Body of pancreas (tissue), 4 donors: ENCODE results near the gene GRIN2C. TPM values are rescaled to one million over a fixed set of nuclear protein-coding genes. Genes with fewer than 3 reads are reported as not detected.

Source experiments
- ATAC-seq: fragments of 150-250 bp; one replicate; pipeline ENCODE4 v1.9.1; 2016
- DNase-seq, 4 donors: peaks; one replicate each; pipeline ENCODE4 v3.0.0-alpha.2; 2019
- H3K27ac ChIP-seq, 4 donors: fragments of 200-600 bp; sonication (generic); 1 replicate in 3 of 4; 2 replicates in 1 of 4; pipeline versions ENCODE4 v1.5.1 to v1.6.1; 2016 to 2019; ENCODE audit warnings: mild to moderate bottlenecking in 1 of 4, mixed read lengths in 1 of 4, moderate library complexity in 1 of 4
- H3K27me3 ChIP-seq, 2 donors: fragments of 200-600 bp; sonication (generic); one replicate each; pipeline ENCODE4 v1.6.0; 2016; ENCODE audit warnings: mild to moderate bottlenecking in 1 of 2
- H3K36me3 ChIP-seq, 2 donors: fragments of 200-600 bp; sonication (generic); replicated peaks in 1 of 2; 2 replicates each; pipeline ENCODE4 v1.5.1; 2016; ENCODE audit warnings: low read depth in 2 of 2; ENCODE audit not compliant: insufficient read depth in 1 of 2
- H3K4me1 ChIP-seq: fragments of 200-600 bp; sonication (generic); one replicate; pipeline ENCODE4 v1.6.0; 2016
- H3K4me3 ChIP-seq, 2 donors: fragments of 200-600 bp; sonication (generic); 1 replicate in 1 of 2; 2 replicates in 1 of 2; pipeline ENCODE4 v1.5.1; 2016 to 2019
- H3K9me3 ChIP-seq, 3 donors: fragments of 200-600 bp; sonication (generic); 1 replicate in 2 of 3; 2 replicates in 1 of 3; pipeline ENCODE4 v1.5.1; 2016
- POLR2A ChIP-seq, 3 donors: fragments of 450-650 bp; IDR thresholded peaks; one replicate each; pipeline ENCODE4 v1.6.1; 2016; ENCODE audit warnings: antibody characterized with exemption in 3 of 3, mild to moderate bottlenecking in 2 of 3
- WGBS, 2 donors: methylation state at CpG; one replicate each; pipeline ENCODE4 v1.1.5; 2017; 5-methylcytosine and 5-hydroxymethylcytosine counted together
- intact Hi-C: fragments of 100-400 bp; cut with DNase I; formaldehyde crosslinking; loops from one replicate; pipeline ENCODE4 v1.15.1; 2023
- total RNA-seq, 2 donors: library from RNA; depleted of rRNA; stranded (reverse); fragments of >200 nt; gene quantifications; one replicate each; pipeline ENCODE4 v1.1.0, GENCODE V29; 2016
- TF ChIP-seq, protein P1 (sequence below), 7 experiments: fragments of 450-650 bp in 4 of 7; fragments of 200-600 bp in 3 of 7; sonication (generic) in 3 of 7; IDR thresholded peaks; one replicate each; pipeline ENCODE4 v1.5.1; 2016 to 2019; ENCODE audit warnings: antibody characterized with exemption in 7 of 7

Gene GRIN2C
- total RNA-seq, 2 donors from 2014 or later: not detected

DNA sequence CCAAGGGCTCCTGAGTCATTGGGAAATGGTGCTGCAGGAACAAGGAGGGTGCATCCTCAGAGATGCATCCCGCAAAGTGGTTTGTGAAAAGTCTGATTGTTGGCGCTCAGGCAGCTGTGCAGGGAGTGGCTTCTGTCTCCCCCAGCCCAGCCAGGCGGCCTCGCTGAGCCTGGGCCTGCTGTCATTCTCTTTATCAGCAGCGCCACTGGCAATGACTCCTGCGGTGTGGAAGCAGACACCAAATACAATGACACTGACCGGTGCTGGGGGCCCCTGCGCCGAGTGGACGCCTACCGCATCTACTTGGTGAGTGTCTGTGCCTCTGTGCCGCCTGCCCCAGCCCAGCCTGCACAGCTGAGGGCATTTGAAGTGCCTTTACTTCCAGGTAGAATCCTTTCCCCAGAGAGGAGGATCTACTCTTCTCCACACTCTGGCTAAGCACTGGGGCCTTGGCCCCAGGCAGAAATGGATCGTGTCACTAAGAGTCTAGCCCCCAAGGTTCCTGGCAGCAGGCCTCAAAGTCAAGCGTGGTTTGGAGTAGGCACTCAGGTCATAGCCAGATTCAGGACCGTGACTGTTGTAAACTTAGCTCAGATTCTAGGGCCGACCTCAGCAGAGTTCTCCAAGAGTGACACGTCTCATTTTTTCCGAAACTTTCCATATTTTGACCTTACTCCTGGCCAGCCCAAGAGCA, 64.2 kb downstream of the GRIN2C start:
- WGBS, 2 donors: 86 to 91% methylated on average over 16 to 18 of the region's 18 CpGs
- DNase-seq (no peak), ATAC-seq (no peak)
- Histone ChIP-seq H3K27me3 (no peaks in the 10 kb centered on the region), H3K4me1 (no peaks in the 10 kb centered on the region), H3K27ac (no peak overlapping the region), H3K9me3 (no peaks in the 10 kb centered on the region), H3K36me3 (peaks cover 0 to 24% of the 10 kb centered on the region in 2 donors), H3K4me3 (no peak overlapping the region)
- TF ChIP-seq, protein P1, sequence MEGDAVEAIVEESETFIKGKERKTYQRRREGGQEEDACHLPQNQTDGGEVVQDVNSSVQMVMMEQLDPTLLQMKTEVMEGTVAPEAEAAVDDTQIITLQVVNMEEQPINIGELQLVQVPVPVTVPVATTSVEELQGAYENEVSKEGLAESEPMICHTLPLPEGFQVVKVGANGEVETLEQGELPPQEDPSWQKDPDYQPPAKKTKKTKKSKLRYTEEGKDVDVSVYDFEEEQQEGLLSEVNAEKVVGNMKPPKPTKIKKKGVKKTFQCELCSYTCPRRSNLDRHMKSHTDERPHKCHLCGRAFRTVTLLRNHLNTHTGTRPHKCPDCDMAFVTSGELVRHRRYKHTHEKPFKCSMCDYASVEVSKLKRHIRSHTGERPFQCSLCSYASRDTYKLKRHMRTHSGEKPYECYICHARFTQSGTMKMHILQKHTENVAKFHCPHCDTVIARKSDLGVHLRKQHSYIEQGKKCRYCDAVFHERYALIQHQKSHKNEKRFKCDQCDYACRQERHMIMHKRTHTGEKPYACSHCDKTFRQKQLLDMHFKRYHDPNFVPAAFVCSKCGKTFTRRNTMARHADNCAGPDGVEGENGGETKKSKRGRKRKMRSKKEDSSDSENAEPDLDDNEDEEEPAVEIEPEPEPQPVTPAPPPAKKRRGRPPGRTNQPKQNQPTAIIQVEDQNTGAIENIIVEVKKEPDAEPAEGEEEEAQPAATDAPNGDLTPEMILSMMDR (IDR thresholded peaks at IDR 0.05): no peak
- TF ChIP-seq POLR2A (IDR thresholded peaks at IDR 0.05): no peak
- intact Hi-C loops: no loop called here

GRCh38 chr17:74792586-74793105, 67.0 kb downstream of the GRIN2C start:
- peaks cover 0 to 22% of the 10 kb centered on the region in 2 donors for H3K36me3 ChIP-seq
- ATAC-seq: no peak
- no peak overlapping the region for H3K4me3 ChIP-seq
- no peaks in the 10 kb centered on the region for H3K4me1 ChIP-seq
- no peak for DNase-seq
- no peak overlapping the region for H3K27ac ChIP-seq
- H3K9me3 ChIP-seq: no peaks in the 10 kb centered on the region
- intact Hi-C loops: loop anchor here (5.0 kb wide), 1 partner anchor 70 kb away; no protein-coding TSS in a partner anchor
- TF ChIP-seq, protein P1 (IDR thresholded peaks at IDR 0.05): no peak
- TF ChIP-seq POLR2A (IDR thresholded peaks at IDR 0.05): no peak
- no peaks in the 10 kb centered on the region for H3K27me3 ChIP-seq
- 93 to 94% methylated on average over 12 of the region's 12 CpGs for WGBS, 2 donors

Other genes with a start within 250 kb of the GRIN2C start
- not detected for gene CD300E, start 236.1 kb downstream of the GRIN2C start, total RNA-seq
- not detected for gene CD300LF, start 147.0 kb downstream of the GRIN2C start, total RNA-seq
- under 1 TPM; 0.66 to 0.78 TPM for gene RAB37, start 122.6 kb downstream of the GRIN2C start, total RNA-seq
- gene NHERF1, start 111.3 kb downstream of the GRIN2C start, total RNA-seq: 10 to 100 TPM; 56.6 to 64.9 TPM
- 10 to 100 TPM; 21.8 to 23.3 TPM for gene NAT9, start 83.5 kb downstream of the GRIN2C start, total RNA-seq
- gene FDXR, start 13.1 kb upstream of the GRIN2C start, total RNA-seq: 10 to 100 TPM; 14.3 to 25.7 TPM
- gene FADS6, start 33.7 kb upstream of the GRIN2C start, total RNA-seq: not detected
- under 1 TPM in 1 of 2 donors, not detected in 1; under 0.01 TPM for gene USH1G, start 63.4 kb upstream of the GRIN2C start, total RNA-seq
- not detected for gene OTOP2, start 64.4 kb upstream of the GRIN2C start, total RNA-seq
- 1 to 10 TPM in 1 of 2 donors, under 1 TPM in 1; 0.66 to 2.3 TPM for gene OTOP3, start 76.0 kb upstream of the GRIN2C start, total RNA-seq
- 100 to 1,000 TPM; 157 to 164 TPM for gene HID1, start 112.9 kb upstream of the GRIN2C start, total RNA-seq
- gene CDR2L, start 127.7 kb upstream of the GRIN2C start, total RNA-seq: 10 to 100 TPM; 11.9 to 18.5 TPM
- gene MRPL58, start 152.8 kb upstream of the GRIN2C start, total RNA-seq: 10 to 100 TPM in 1 of 2 donors, not detected in 1; 16.9 TPM
- 100 to 1,000 TPM; 105 to 131 TPM for gene ATP5PD, start 187.1 kb upstream of the GRIN2C start, total RNA-seq
- 10 to 100 TPM; 11.2 to 12.7 TPM for gene KCTD2, start 187.3 kb upstream of the GRIN2C start, total RNA-seq
- 10 to 100 TPM in 1 of 2 donors, 1 to 10 TPM in 1; 2.1 to 14.8 TPM for gene SLC16A5, start 228.1 kb upstream of the GRIN2C start, total RNA-seq